ENCODE measurements around the gene CDS1. TPM values are rescaled to one million over a fixed set of nuclear protein-coding genes. Genes with fewer than 3 reads are reported as not detected.

Gene CDS1
- total RNA-seq: under 0.01 TPM in 1 of 2 replicates, not detected in the other

DNA sequence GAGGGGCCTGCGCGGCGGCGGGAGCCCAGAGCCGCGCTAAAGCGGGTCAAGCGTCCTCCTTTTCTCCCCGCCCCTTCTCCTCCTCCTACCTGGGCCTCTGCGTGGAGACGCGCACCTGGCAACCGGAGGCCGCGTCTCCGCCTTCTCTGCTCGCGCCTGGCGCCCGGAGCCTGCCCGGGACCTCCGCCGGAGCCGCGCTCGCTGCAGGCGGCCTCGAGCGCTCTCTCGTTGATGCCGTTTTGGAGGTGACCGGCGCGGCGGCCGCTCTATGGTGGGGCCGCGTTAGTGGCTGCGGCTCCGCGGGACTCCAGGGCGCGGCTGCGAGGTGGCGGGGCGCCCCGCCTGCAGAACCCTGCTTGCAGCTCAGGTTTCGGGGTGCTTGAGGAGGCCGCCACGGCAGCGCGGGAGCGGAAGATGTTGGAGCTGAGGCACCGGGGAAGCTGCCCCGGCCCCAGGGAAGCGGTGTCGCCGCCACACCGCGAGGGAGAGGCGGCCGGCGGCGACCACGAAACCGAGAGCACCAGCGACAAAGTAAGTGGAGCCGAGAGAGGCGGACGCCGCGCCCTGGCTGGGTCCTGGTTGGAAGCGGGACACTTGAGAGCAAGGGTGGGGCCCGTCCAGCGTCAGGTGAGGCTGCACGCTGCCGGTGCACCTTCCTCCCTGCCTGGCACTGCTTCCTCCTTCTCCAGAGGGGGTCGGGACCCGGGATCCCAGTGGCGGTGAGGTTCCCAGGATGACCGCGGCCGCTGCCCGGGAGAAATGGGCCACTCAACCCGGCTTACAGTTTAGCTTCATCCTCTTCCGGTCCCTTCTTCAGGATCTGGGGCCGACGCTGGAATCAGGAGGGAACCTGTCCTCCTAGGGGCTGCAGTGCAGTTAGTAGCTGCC is at the start of gene CDS1:
Gene CDS1, plus strand, starts transcription at position 140 of the 888 bp plus-strand sequence. Its CDS starts 275 bp downstream, at position 415.

Small RNA genes lying within 50 kb of the gene (small RNA-seq; reads per million reads assigned to genes)
- gene RN7SL552P (ENCODE audit: low replicate concordance) (not detected), gene RPL3P13 (ENCODE audit: low replicate concordance) (not detected)

Other genes starting within 250 kb of the CDS1 start
- gene NKX6-1, start 83.8 kb upstream of the CDS1 start, total RNA-seq: 0.22 TPM in 1 of 2 replicates, not detected in the other

Measured in placental pericyte (primary cell).